ENCODE data around the gene PCDH9. TPM values are rescaled to one million over a fixed set of nuclear protein-coding genes. Genes with fewer than 3 reads are reported as not detected.
A peak's percentile ranks its signal among the peaks of the same experiment; 100 is the strongest.
"Not testable (repeated sequence)": the region's sequence is repeated elsewhere in the genome, so short reads cannot be mapped to it uniquely, and the experiment has no call there.

Gene PCDH9
- total RNA-seq, 1 experiment from 2014 or later = 1.9 TPM

- no peak overlapping the region for H3K4me3 ChIP-seq
- H3K9me3 ChIP-seq = no peaks in the 10 kb centered on the region
- H3K36me3 ChIP-seq = no peaks in the 10 kb centered on the region
- H3K27me3 ChIP-seq = no peaks in the 10 kb centered on the region
- DNase-seq = no peak
These were observed 916.7 kb downstream of the PCDH9 start for GRCh38 chr13:66313413-66313812.

GRCh38 chr13:66312312-66313087 lies 917.6 kb downstream of the PCDH9 start:
- Histone ChIP-seq H3K4me3 (no peak overlapping the region), H3K9me3 (no peaks in the 10 kb centered on the region), H3K36me3 (no peaks in the 10 kb centered on the region), H3K27me3 (no peaks in the 10 kb centered on the region)
- DNase-seq = peak; percentile 8

GRCh38 chr13:66305961-66306617 lies 924.0 kb downstream of the PCDH9 start:
- DNase-seq = no peak
- Histone ChIP-seq H3K27me3 (no peaks in the 10 kb centered on the region), H3K4me3 (no peak overlapping the region), H3K9me3 (no peaks in the 10 kb centered on the region), H3K36me3 (no peaks in the 10 kb centered on the region)

- DNase-seq = no peak
- no peaks in the 10 kb centered on the region for H3K36me3 ChIP-seq
- no peaks in the 10 kb centered on the region for H3K27me3 ChIP-seq
- H3K9me3 ChIP-seq = peaks cover 2% of the 10 kb centered on the region; the same call in 1 of the 2 replicates
- H3K4me3 ChIP-seq = no peak overlapping the region
These were observed 928.7 kb downstream of the PCDH9 start for GRCh38 chr13:66301482-66301881.

GRCh38 chr13:66301006-66301405 lies 929.1 kb downstream of the PCDH9 start:
- peaks cover 2% of the 10 kb centered on the region; the same call in 1 of the 2 replicates for H3K9me3 ChIP-seq
- H3K36me3 ChIP-seq = no peaks in the 10 kb centered on the region
- no peak for DNase-seq
- no peaks in the 10 kb centered on the region for H3K27me3 ChIP-seq
- H3K4me3 ChIP-seq = no peak overlapping the region

GRCh38 chr13:66296875-66297274 lies 933.3 kb downstream of the PCDH9 start:
- Histone ChIP-seq H3K27me3 (no peaks in the 10 kb centered on the region), H3K4me3 (no peak overlapping the region), H3K36me3 (no peaks in the 10 kb centered on the region), H3K9me3 (peaks cover 2% of the 10 kb centered on the region; the same call in 1 of the 2 replicates)
- no peak for DNase-seq

GRCh38 chr13:66296328-66296727 lies 933.8 kb downstream of the PCDH9 start:
- Histone ChIP-seq H3K36me3 (no peaks in the 10 kb centered on the region), H3K9me3 (peaks cover 2% of the 10 kb centered on the region; the same call in 1 of the 2 replicates), H3K27me3 (no peaks in the 10 kb centered on the region), H3K4me3 (no peak overlapping the region)
- DNase-seq = no peak

- H3K27me3 ChIP-seq, H3K9me3 ChIP-seq: not testable (repeated sequence)
These were observed 943.3 kb downstream of the PCDH9 start for GRCh38 chr13:66286806-66287205.

GRCh38 chr13:66275416-66275815 lies 954.7 kb downstream of the PCDH9 start:
- no peaks in the 10 kb centered on the region for H3K27me3 ChIP-seq
- no peak for DNase-seq
- H3K9me3 ChIP-seq = no peaks in the 10 kb centered on the region
- H3K4me3 ChIP-seq = no peak overlapping the region
- no peaks in the 10 kb centered on the region for H3K36me3 ChIP-seq

More at GRCh38 chr13:66286806-66287205, 943.3 kb downstream of the PCDH9 start:
- not testable (repeated sequence) for H3K36me3 ChIP-seq, H3K4me3 ChIP-seq, DNase-seq

GRCh38 chr13:66273011-66273410 lies 957.1 kb downstream of the PCDH9 start:
- DNase-seq = no peak
- H3K27me3 ChIP-seq = no peaks in the 10 kb centered on the region
- H3K4me3 ChIP-seq = no peak overlapping the region
- no peaks in the 10 kb centered on the region for H3K9me3 ChIP-seq
- no peaks in the 10 kb centered on the region for H3K36me3 ChIP-seq

GRCh38 chr13:66266761-66267160 lies 963.4 kb downstream of the PCDH9 start:
- Histone ChIP-seq H3K27me3 (no peaks in the 10 kb centered on the region), H3K36me3 (no peaks in the 10 kb centered on the region), H3K4me3 (no peak overlapping the region), H3K9me3 (no peaks in the 10 kb centered on the region)
- DNase-seq = no peak

- Histone ChIP-seq H3K9me3 (no peaks in the 10 kb centered on the region), H3K4me3 (no peak overlapping the region), H3K36me3 (no peaks in the 10 kb centered on the region), H3K27me3 (no peaks in the 10 kb centered on the region)
- DNase-seq = no peak
These were observed 963.8 kb downstream of the PCDH9 start for GRCh38 chr13:66266348-66266747.

- H3K27me3 ChIP-seq = no peaks in the 10 kb centered on the region
- no peaks in the 10 kb centered on the region for H3K9me3 ChIP-seq
- no peak for DNase-seq
- no peak overlapping the region for H3K4me3 ChIP-seq
- H3K36me3 ChIP-seq = no peaks in the 10 kb centered on the region
These were observed 964.8 kb downstream of the PCDH9 start for GRCh38 chr13:66265371-66265770.

- no peak overlapping the region for H3K4me3 ChIP-seq
- no peaks in the 10 kb centered on the region for H3K9me3 ChIP-seq
- H3K27me3 ChIP-seq = no peaks in the 10 kb centered on the region
- no peaks in the 10 kb centered on the region for H3K36me3 ChIP-seq
- no peak for DNase-seq
These were observed 965.2 kb downstream of the PCDH9 start for GRCh38 chr13:66264971-66265370.

- H3K4me3 ChIP-seq = no peak overlapping the region
- H3K36me3 ChIP-seq = no peaks in the 10 kb centered on the region
- H3K27me3 ChIP-seq = no peaks in the 10 kb centered on the region
- no peaks in the 10 kb centered on the region for H3K9me3 ChIP-seq
- no peak for DNase-seq
These were observed 967.8 kb downstream of the PCDH9 start for GRCh38 chr13:66262330-66262729.

- H3K9me3 ChIP-seq, DNase-seq, H3K4me3 ChIP-seq, H3K36me3 ChIP-seq, H3K27me3 ChIP-seq: not testable (repeated sequence)
These were observed 970.7 kb downstream of the PCDH9 start for GRCh38 chr13:66259426-66259825.
